GM18498 (cell line): Measurements from ENCODE around the gene PLEKHG3.

Experiments
- ATAC-seq: cut with Tn5 transposase; IDR thresholded peaks from one replicate; pipeline ENCODE4 v1.9.1; 2021; ENCODE audit warnings: mild to moderate bottlenecking, moderate library complexity; ENCODE audit not compliant: unreplicated experiment

The PLEKHG3 gene

GRCh38 chr14:64777461-64777860 is 73.2 kb downstream of the PLEKHG3 start:
- ATAC-seq, result no peak

- no peak for ATAC-seq
These were observed 74.0 kb downstream of the PLEKHG3 start for GRCh38 chr14:64778104-64778754.

DNA sequence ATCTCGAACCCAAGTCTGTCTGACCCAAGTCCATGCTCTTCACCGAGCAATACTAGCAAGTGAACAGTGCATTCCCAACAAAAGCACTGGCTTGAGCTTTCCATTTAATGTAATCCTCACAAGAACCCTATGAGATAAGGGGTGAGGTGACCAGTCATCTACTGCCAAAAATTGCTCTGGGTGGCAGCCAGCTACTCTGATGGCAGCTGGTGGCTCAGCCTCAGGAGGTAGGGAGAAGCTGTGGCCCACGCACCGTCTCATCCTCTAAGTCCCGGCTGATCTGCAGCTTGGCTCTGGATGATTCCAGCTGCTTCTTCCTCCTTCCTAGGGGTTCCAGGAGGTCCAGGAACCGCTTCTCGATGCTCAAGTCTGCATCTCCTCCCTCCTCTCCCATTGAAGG is 75.2 kb downstream of the PLEKHG3 start:
- ATAC-seq, result no peak

- no peak for ATAC-seq
These were observed 78.0 kb downstream of the PLEKHG3 start for GRCh38 chr14:64782196-64782595.

DNA sequence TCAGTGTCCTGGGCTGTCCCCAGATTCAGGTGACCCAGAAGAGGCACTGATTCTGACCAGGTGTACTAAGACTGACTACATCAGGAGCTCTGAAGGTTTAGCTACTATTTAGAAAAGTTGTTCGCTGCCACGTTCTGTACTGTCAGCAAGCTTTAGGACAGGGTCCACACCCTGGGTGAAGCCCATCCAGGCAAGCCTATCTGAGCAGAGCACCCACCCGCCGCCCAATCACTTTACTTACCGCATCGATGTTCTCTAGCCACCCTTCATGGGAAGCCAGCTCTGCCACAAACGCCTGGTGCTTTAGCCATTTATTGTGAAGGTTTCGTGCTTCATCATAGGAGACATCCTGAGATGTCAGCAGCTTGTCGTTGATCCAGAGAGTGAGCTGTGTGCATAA is 79.8 kb downstream of the PLEKHG3 start:
- ATAC-seq, result no peak

DNA sequence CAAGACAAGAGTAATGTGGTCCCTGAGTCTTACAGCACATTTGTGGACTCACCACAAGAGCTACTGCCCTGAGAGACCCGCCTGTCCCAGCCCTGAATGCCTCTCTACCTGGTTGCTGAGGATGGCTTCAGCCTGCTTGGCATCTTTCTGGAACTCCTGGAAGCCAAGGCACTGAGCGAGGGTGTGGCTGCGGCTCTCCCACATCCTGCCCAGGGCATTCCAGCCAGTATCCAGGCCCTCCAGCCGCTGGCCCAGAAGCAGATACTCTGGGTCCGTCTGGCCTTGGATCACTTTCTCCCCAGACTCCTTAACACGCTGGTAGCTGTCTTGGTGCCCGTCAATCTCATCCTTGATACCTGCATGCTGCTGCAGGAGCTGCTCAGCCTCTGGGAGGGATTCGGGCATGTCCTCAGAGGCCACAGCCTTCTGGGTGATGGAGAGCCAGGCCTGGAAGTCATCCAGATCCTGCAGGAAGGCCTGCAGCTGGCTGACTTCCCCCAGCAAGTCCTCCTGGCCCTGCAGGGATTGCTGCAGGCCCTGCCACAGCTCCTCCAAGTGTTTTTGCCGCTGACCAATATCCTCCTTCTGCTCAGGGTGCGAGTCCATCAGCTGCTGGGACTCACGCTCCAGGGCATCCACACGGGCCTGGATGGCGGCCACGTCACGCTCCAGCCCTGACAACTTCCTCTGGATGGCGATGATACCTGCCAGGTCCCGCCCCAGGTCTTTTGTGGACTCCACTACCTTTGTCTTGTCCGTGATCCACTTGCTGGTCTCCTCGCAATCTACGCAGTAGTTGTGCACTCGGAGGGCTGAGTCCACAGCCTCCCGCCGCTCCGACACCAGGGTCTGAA is 82.3 kb downstream of the PLEKHG3 start:
- no peak for ATAC-seq

- no peak for ATAC-seq
These were observed 83.4 kb downstream of the PLEKHG3 start for GRCh38 chr14:64787619-64788018.

GRCh38 chr14:64788706-64789105 is 84.5 kb downstream of the PLEKHG3 start:
- no peak for ATAC-seq

- ATAC-seq, result no peak
These were observed 85.5 kb downstream of the PLEKHG3 start for GRCh38 chr14:64789696-64790095.

GRCh38 chr14:64790478-64790877 is 86.3 kb downstream of the PLEKHG3 start:
- no peak for ATAC-seq

GRCh38 chr14:64792231-64792630 is 88.0 kb downstream of the PLEKHG3 start:
- no peak for ATAC-seq

- no peak for ATAC-seq
These were observed 88.8 kb downstream of the PLEKHG3 start for GRCh38 chr14:64792871-64793560.

GRCh38 chr14:64795211-64795610 is 91.0 kb downstream of the PLEKHG3 start:
- ATAC-seq, result no peak

GRCh38 chr14:64795921-64796320 is 91.7 kb downstream of the PLEKHG3 start:
- no peak for ATAC-seq

- no peak for ATAC-seq
These were observed 92.1 kb downstream of the PLEKHG3 start for GRCh38 chr14:64796369-64796768.

- ATAC-seq, result no peak
These were observed 95.3 kb downstream of the PLEKHG3 start for GRCh38 chr14:64799555-64799954.
